ENCODE results near the gene TMEM184B.

GRCh38 chr22:38284042-38284402 is 11.2 kb upstream of the TMEM184B start:
- TF ChIP-seq SP1 (CRISPR knock-in tag; conservative IDR thresholded peaks at IDR 0.05) (no peak), HMGXB4 (CRISPR knock-in tag; IDR thresholded peaks at IDR 0.05) (no peak), CTCF (IDR thresholded peaks at IDR 0.05) (no peak), ETV6 (CRISPR knock-in tag; IDR thresholded peaks at IDR 0.05) (no peak), MLX (CRISPR knock-in tag; IDR thresholded peaks at IDR 0.05) (no peak), FOXK1 (CRISPR knock-in tag; IDR thresholded peaks at IDR 0.05) (no peak), ESRRA (CRISPR knock-in tag; IDR thresholded peaks at IDR 0.05; ENCODE audit: borderline replicate concordance) (no peak)
- TF ChIP-seq, protein P1, sequence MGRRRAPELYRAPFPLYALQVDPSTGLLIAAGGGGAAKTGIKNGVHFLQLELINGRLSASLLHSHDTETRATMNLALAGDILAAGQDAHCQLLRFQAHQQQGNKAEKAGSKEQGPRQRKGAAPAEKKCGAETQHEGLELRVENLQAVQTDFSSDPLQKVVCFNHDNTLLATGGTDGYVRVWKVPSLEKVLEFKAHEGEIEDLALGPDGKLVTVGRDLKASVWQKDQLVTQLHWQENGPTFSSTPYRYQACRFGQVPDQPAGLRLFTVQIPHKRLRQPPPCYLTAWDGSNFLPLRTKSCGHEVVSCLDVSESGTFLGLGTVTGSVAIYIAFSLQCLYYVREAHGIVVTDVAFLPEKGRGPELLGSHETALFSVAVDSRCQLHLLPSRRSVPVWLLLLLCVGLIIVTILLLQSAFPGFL (CRISPR knock-in tag; IDR thresholded peaks at IDR 0.05; ENCODE audit: borderline replicate concordance), result no peak
- TF ChIP-seq, protein P2, sequence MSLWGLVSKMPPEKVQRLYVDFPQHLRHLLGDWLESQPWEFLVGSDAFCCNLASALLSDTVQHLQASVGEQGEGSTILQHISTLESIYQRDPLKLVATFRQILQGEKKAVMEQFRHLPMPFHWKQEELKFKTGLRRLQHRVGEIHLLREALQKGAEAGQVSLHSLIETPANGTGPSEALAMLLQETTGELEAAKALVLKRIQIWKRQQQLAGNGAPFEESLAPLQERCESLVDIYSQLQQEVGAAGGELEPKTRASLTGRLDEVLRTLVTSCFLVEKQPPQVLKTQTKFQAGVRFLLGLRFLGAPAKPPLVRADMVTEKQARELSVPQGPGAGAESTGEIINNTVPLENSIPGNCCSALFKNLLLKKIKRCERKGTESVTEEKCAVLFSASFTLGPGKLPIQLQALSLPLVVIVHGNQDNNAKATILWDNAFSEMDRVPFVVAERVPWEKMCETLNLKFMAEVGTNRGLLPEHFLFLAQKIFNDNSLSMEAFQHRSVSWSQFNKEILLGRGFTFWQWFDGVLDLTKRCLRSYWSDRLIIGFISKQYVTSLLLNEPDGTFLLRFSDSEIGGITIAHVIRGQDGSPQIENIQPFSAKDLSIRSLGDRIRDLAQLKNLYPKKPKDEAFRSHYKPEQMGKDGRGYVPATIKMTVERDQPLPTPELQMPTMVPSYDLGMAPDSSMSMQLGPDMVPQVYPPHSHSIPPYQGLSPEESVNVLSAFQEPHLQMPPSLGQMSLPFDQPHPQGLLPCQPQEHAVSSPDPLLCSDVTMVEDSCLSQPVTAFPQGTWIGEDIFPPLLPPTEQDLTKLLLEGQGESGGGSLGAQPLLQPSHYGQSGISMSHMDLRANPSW (CRISPR knock-in tag; conservative IDR thresholded peaks at IDR 0.05; ENCODE audit: low read depth), result no peak
- TF ChIP-seq, protein P3, sequence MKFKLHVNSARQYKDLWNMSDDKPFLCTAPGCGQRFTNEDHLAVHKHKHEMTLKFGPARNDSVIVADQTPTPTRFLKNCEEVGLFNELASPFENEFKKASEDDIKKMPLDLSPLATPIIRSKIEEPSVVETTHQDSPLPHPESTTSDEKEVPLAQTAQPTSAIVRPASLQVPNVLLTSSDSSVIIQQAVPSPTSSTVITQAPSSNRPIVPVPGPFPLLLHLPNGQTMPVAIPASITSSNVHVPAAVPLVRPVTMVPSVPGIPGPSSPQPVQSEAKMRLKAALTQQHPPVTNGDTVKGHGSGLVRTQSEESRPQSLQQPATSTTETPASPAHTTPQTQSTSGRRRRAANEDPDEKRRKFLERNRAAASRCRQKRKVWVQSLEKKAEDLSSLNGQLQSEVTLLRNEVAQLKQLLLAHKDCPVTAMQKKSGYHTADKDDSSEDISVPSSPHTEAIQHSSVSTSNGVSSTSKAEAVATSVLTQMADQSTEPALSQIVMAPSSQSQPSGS (CRISPR knock-in tag; IDR thresholded peaks at IDR 0.05; ENCODE audit: borderline replicate concordance, low read depth), result no peak

Measured in WTC11 (cell line).